OCI-LY3 (cell line): ENCODE results near the gene FARP1.

Experiments used
- H2AFZ ChIP-seq: fragments of 200-600, 300-600 bp; shearing (Covaris generic); 2 replicates; pipeline ENCODE4 v1.6.0; 2014; ENCODE audit warnings: antibody characterized with exemption, low read depth, low read length
- H3K27ac ChIP-seq: fragments of 200-600, 300-600 bp; sonication (generic); 2 replicates; pipeline ENCODE4 v1.5.1; 2014; ENCODE audit warnings: mild to moderate bottlenecking, low read length, moderate library complexity, mixed read lengths
- H3K27me3 ChIP-seq: fragments of 200-600, 300-600 bp; sonication (generic); 2 replicates; pipeline ENCODE4 v1.6.1; 2014; ENCODE audit warnings: low read depth, low read length, mixed read lengths
- H3K36me3 ChIP-seq: fragments of 200-600, 300-600 bp; sonication (generic); replicated peaks from 2 replicates; pipeline ENCODE3; 2014; ENCODE audit warnings: low read depth, low read length, mixed read lengths
- H3K4me1 ChIP-seq: fragments of 300-600, 200-600 bp; sonication (generic); 2 replicates; pipeline ENCODE4 v1.6.1; 2014; ENCODE audit warnings: low read length, mixed read lengths
- H3K4me2 ChIP-seq: fragments of 200-600, 300-600 bp; sonication (generic); 2 replicates; pipeline ENCODE4 v1.6.1; 2014; ENCODE audit warnings: low read length, mixed read lengths
- H3K4me3 ChIP-seq: fragments of 300-600, 200-600 bp; sonication (generic); 2 replicates; pipeline ENCODE4 v1.5.1; 2014; ENCODE audit warnings: antibody characterized with exemption, mild to moderate bottlenecking, low read length, moderate library complexity
- H3K79me2 ChIP-seq: fragments of 300-600, 200-600 bp; shearing (Covaris generic); 2 replicates; pipeline ENCODE4 v1.6.1; 2014; ENCODE audit warnings: mild to moderate bottlenecking, low read length, mixed read lengths
- H3K9ac ChIP-seq: fragments of 300-600, 200-600 bp; shearing (Covaris generic); 2 replicates; pipeline ENCODE4 v1.6.0; 2014; ENCODE audit warnings: mild to moderate bottlenecking, low read length, moderate library complexity
- H3K9me3 ChIP-seq: fragments of 200-600, 300-600 bp; shearing (Covaris generic); 2 replicates; pipeline ENCODE4 v1.6.1; 2014; ENCODE audit warnings: low read length, mixed read lengths; ENCODE audit not compliant: insufficient read depth
- H4K20me1 ChIP-seq: fragments of 200-600, 300-600 bp; sonication (generic); 2 replicates; pipeline ENCODE4 v1.6.1; 2016; ENCODE audit warnings: low read length, mixed read lengths; ENCODE audit not compliant: insufficient read depth
- CTCF ChIP-seq: fragments of 200-600, 300-600 bp; sonication (generic); IDR thresholded peaks from 2 replicates; pipeline ENCODE4 v1.5.1; 2014; ENCODE audit warnings: antibody characterized with exemption, low read length, low read depth
- EZH2phosphoT487 ChIP-seq: fragments of 200-600 bp; shearing (Covaris generic); IDR thresholded peaks from 2 replicates; pipeline ENCODE4 v1.6.1; 2018; ENCODE audit warnings: antibody characterized with exemption, mixed run types, low read depth

The FARP1 gene

GRCh38 chr13:98150832-98151479, 8.1 kb downstream of the FARP1 start:
- H4K20me1 ChIP-seq = no peaks in the 10 kb centered on the region
- no peaks in the 10 kb centered on the region for H3K36me3 ChIP-seq
- peaks cover 9% of the 10 kb centered on the region for H3K27me3 ChIP-seq
- H3K4me3 ChIP-seq = no peak overlapping the region
- H2AFZ ChIP-seq = no peak overlapping the region
- no peaks in the 10 kb centered on the region for H3K9me3 ChIP-seq
- no peak overlapping the region for H3K4me2 ChIP-seq
- no peaks in the 10 kb centered on the region for H3K79me2 ChIP-seq
- H3K4me1 ChIP-seq = peaks cover 9% of the 10 kb centered on the region
- no peak overlapping the region for H3K27ac ChIP-seq
- H3K9ac ChIP-seq = no peak overlapping the region
- TF ChIP-seq EZH2phosphoT487 (no peak), CTCF (no peak)

DNA sequence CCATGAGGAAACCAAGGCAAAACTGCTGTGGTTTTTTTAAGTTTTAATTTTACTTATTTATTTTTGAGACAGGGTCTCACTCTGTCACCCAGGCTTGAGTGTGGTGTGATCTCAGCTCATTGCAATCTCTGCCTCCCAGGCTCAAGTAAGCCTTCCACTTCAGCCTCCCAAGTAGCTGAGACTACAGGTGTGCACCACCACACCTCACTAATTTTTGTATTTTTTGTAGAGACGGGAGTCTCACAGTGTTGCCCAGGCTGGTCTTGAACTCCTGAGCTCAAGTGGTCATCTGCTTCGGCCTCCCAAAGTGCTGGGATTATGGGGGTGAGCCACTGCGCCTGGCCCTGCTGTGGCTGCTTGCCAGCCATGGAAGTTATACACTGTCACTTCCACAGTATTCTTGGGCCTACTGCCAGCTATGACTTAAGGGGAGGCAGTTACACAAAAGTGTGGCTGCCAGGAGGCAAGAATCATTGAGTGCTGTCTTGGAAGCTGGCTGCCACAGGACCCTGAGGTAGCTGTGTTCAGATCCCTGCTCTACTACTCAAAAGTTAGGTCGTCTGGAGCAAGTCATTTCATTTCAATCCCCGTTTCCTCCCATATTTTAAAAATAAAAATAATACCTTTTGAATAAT, 12.7 kb downstream of the FARP1 start:
- H3K4me3 ChIP-seq = no peak overlapping the region
- no peak overlapping the region for H2AFZ ChIP-seq
- H4K20me1 ChIP-seq = no peaks in the 10 kb centered on the region
- H3K27me3 ChIP-seq = peaks cover 9% of the 10 kb centered on the region
- H3K9me3 ChIP-seq = no peaks in the 10 kb centered on the region
- H3K36me3 ChIP-seq = no peaks in the 10 kb centered on the region
- TF ChIP-seq CTCF = no peak
- TF ChIP-seq EZH2phosphoT487 = no peak
- H3K4me2 ChIP-seq = no peak overlapping the region
- H3K79me2 ChIP-seq = no peaks in the 10 kb centered on the region
- H3K4me1 ChIP-seq = peaks cover 4% of the 10 kb centered on the region; the same call in 1 of the 2 replicates
- no peak overlapping the region for H3K9ac ChIP-seq
- H3K27ac ChIP-seq = no peak overlapping the region

- Histone ChIP-seq H3K36me3 (no peaks in the 10 kb centered on the region), H4K20me1 (no peaks in the 10 kb centered on the region), H3K4me2 (no peak overlapping the region), H3K9ac (no peak overlapping the region), H2AFZ (no peak overlapping the region), H3K9me3 (no peaks in the 10 kb centered on the region), H3K27ac (no peak overlapping the region), H3K79me2 (no peaks in the 10 kb centered on the region), H3K4me1 (peaks cover 4% of the 10 kb centered on the region; the same call in 1 of the 2 replicates), H3K27me3 (peaks cover 9% of the 10 kb centered on the region), H3K4me3 (no peak overlapping the region)
- TF ChIP-seq CTCF (no peak), EZH2phosphoT487 (no peak)
Measured at GRCh38 chr13:98156259-98156658, 13.4 kb downstream of the FARP1 start.

GRCh38 chr13:98157188-98157587, 14.3 kb downstream of the FARP1 start:
- Histone ChIP-seq H3K4me3 (no peak overlapping the region), H3K4me2 (no peak overlapping the region), H3K4me1 (peaks cover 4% of the 10 kb centered on the region; the same call in 1 of the 2 replicates), H3K27me3 (peaks cover 9% of the 10 kb centered on the region), H2AFZ (no peak overlapping the region), H3K36me3 (no peaks in the 10 kb centered on the region), H3K9ac (no peak overlapping the region), H3K9me3 (no peaks in the 10 kb centered on the region), H3K27ac (no peak overlapping the region), H3K79me2 (no peaks in the 10 kb centered on the region), H4K20me1 (no peaks in the 10 kb centered on the region)
- TF ChIP-seq EZH2phosphoT487 (no peak), CTCF (no peak)
